Inflammatory macrophage treated with lipopolysaccharide for 4 hours (primary cell): ENCODE results near the gene NFIB.

Experiments used
- DNase-seq: peaks from one replicate; pipeline ENCODE4 v3.0.0-alpha.2; 2020

The NFIB gene

DNA sequence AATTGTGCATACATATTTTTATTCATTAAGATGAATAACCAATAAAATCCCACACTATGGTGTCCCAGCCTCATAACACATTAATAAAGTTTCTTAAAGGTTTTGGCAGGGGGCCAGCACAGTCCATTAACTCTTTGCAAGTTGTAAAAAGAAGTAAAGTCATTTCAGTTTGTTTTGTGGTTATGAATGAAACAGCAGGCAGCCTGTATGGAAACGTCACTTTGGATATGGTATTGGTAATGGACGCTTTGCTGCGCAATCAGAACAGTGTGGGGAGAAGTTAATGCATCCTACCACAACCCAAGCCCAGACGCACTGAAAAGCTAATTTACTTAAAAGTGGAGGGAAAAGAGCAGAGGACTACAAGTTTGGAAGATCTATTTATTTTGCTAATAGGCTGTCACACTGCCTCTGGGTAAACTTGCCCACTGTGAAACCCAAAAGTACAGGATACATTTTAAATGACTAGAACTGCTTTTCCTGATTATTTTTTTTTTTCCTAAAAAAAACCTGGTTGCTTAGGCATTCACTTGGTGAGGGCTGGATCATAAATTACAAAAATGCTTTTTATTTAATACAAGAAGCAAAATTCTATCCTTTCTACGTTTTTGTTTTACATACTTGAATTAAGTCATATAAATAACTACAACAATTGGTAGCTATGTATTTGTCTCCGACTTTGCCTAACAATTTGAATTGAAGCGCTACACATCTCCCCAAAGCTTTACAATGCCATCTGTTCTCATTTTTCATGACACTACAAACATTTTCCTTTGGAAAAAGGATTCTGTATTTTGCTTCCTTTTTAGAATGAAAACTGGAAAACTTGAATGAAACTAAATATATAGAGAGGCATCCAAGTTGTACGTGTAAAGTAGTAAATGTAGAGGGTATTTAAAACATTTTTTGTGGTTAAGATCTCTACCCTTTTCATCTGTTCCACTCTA, 104.3 kb downstream of the NFIB start:
- no peak for DNase-seq

DNA sequence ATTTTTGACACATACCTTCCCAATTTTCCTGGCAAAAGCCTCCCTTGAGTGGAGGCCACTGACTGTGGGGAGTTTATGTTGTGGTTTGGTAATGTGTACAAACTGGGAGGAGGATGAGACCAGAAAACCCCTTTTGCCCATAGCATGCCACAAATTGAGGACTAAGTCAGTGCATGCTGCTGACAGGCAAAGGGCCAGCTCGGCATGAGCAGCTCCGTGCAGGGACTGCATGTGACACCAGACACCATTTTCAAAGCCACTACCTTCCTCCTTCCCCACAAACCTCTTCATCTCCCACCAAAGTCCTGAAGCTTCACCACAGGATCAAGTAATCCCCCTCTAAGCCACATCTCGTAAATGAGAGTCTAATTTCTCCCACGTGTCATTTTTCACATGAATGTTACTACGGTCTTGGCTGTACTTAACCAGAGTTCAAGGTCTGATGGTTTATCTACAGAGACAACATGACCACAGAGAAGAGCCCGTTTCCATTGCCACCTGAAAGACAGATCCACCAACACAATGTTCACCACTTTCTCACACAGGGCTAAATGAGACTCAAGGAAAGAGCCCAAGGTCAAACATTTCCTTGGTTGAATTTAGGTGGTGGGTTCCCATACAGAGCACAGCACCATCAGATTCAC, 106.5 kb downstream of the NFIB start:
- DNase-seq = no peak

DNA sequence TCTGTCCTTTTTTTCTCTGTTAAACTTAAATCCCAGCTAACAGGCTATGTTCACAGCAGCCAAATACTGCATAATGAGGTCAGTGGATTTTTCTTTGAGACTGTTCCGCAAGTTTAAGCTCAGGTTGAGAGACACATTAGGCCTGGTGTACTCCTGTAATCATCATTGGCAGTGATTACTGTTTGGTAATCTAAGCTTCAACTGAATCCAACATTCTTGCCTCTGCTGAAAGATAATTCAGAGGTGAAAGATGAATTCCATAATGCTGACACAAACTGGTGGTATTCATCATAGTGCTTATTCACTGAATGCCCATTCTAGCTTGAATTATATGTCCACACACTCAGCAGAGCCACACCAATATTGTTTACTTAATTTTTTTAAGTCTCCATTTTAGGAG, 108.5 kb downstream of the NFIB start:
- DNase-seq = no peak

DNA sequence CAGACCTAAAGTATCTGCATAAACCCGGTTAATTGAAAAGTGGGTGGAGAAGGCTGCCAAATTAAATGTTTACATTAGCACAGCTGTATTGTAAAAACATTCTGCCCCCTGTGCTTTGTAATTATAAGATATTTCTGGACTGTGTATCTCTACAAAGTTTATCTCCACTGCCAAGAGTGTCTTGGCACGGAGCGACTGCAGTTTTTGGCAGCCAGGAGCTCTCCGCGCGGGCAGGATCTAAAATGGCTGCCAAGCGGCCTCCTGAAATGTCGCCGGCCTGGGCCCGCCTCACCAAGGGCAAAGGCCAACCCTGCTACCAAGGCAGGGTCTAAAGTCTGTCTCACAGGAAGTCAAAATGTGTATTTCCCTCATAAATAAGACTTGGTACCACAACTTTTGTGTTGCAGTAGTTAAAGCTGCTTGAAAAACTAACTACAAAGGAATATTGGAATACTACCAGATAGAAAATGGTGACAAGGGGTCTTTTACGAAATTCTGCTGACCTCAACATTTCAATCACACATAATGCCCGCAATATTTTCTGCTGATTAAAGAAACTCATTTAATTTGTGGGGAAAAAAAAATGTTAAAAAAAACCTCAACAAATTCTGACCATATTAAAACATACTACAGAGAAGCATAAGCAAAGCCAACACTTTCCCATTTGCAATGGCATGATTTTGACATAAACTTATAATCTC, 110.4 kb downstream of the NFIB start:
- DNase-seq = no peak

DNA sequence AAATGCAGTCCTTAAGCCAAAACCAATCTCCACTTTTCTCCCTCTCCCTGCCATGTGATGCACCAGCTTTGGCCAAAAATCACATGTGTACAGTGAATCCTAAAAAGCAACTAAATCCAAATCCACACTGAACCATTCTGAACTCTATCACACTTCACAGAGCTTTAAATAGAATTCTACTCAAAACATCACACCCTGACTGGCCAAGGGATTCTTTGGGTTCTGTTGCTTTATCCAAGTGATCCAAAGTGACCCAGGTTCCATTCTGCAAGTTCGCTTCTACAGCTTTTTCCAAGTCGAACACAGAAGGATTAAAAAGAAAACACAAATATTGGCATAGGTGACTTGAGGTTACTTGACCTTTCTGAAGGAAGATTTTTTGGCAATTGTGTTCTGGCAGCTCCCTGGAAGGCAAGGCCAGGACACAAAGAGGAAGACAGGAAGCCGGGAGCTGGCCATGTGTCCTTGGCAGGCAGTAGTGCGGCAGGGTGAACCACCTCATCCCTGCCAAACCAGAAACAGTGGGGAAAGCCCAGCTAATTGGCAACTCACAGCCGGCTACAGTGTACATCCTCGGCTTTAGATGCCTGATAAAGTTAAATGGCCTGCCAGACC, 115.0 kb downstream of the NFIB start:
- DNase-seq = no peak

DNA sequence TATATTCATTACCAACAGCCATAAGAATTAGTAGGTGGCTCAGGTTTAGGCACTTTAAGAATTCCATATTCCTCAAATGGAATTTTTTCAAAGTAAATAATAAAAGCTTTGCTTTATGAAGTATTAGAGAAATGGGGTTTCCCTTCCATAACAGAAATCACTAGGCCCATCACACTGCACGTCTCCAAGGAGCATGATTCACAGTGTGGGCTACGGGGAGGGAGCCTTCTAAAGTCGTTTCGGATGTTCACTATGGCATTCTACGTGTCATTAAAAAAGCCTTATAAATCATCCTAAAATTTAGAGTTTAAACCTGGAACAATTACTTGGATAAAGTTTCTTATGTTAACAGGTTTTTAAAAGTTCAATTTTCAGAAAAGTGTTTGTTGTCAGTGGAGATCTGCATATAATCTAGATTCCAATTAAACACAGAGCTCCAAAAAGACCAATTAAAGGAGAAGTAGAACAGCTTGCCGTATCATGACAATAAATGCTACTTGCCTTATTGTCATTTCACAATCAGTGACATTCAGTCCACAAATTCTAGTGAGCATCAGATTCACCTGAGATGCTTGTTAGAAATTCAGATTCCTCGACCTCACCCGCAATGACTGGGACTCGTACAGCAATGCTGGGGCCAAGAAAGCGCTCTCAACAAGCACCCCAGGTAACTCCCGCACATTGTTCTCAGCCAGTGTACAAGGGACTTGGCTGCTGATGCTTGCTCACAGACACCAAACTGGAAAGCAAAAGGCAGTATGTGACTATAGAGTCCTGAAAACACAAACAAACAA, 115.7 kb downstream of the NFIB start:
- DNase-seq = no peak

DNA sequence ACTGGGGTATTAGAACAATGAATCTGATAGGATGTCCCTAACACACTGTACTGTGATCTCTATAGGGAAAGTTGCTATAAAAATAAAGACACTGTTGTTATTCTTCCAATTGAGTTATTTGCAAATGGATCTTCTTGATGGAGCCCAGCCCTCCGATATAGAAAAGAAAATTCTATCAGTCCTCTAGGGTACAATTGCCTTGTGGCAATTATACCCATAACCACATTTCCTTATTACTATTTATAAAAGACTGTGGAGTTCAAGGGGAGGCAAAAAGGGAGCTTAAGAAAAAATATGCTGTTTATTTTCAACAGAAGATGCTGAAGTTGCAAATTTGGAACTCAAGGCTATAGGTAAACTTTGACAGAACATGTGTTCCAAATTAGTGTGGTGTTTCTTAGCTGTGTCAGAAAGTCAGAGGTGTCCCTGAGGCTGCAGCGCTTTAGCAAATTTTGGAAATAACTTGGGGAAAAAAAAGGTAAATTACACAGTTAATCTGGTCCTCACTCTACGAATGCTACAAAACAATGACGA, 116.5 kb downstream of the NFIB start:
- DNase-seq = no peak

DNA sequence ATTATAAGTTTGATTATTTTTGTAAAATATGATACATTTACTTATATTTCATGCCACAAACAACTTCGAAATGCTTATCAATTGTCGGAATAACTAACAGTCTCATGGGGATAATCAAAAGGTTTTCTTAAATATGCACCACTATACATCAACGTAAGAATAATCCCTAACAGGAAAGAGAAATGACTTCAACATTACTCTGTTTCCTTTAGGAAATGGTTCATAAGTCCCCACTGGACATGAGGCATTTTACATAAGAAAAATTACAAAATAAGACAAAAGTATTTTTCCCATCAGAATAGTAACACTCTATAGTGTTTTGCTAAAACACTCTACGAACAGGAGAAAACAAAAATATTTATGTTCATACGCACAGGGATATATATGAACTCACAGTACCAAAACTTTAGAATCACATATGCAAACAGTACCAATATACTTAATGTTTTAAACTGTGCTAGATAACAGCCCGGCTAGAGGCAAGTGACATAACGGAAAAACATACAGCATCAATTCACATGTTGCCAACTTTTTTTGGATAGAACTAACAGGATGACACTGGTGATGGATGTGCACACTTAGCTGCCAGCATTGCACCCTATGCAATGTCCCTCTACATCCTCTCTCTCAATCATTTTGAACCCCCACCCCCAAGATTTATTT, 120.5 kb downstream of the NFIB start:
- DNase-seq = no peak

DNA sequence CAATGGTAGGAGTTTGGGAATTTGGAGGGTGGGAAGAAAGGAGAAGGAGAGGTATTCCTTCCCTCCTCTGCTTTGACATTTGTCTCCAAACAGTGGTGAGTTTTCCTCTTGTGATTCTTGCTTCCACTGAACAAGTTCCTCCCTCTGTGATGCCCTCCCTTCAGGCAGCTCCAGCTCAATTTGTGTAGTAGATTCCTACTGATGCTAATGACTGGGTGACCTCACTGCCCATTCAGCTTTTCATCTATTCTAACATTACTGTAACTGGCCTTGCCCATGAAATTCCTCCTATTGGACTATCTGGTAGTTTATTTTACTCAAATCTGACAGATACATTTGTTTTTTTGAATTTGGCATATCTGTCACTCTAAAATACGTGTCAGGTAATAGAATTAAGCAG, 121.4 kb downstream of the NFIB start:
- DNase-seq = no peak

DNA sequence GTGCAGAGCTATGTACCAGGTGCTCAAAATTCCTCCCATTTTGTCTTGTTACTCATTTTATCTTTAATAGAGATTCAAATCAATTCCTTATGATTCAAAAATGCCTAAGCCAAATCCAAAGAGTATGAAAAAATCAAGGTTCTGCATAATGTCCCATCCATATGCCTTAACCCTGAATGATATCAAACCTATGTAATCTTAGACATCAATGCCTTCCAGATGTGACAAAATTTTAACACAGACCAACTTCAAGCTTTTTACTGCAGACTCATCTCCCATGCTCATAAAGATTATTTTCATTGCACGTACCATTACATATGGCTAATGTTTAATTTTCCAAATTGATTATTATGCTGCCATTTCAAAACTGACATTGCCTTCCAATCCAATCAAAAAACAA, 122.4 kb downstream of the NFIB start:
- no peak for DNase-seq

DNA sequence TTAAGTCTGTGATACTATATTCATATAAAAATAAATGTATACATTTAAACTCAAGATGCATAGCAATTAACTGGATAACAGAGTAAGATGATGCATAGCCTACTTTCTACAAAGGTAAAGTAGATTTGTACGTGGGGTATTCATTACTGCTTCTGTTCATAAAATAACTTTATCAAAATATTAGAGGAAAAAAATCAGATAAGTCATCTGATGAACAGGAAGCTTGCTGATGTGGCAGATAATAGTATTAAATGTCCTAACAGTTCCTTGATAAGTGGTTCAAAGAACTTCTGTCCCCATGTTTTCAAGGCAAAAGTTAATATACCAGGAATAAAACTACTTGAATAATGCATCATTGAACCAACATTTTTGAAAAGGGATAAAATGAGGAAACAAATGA, 123.7 kb downstream of the NFIB start:
- no peak for DNase-seq

DNA sequence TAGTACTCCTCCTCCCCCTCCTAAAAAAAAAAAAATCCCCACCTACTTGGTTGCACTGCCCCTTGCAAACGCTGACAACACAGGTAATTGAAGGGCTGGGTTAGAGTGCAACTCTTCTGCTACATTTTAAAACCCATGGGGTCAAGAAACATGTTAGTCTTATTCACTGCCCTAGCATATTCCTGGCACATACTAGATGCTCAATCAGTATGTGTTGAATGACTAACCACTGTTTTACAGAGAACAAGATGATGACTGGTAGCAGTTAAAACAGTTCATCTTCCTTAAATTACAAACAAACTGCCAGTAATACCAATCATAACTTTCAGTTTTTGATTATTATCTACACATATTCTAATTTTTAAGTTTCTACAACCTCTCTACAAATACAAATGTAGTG, 124.4 kb downstream of the NFIB start:
- DNase-seq = no peak

DNA sequence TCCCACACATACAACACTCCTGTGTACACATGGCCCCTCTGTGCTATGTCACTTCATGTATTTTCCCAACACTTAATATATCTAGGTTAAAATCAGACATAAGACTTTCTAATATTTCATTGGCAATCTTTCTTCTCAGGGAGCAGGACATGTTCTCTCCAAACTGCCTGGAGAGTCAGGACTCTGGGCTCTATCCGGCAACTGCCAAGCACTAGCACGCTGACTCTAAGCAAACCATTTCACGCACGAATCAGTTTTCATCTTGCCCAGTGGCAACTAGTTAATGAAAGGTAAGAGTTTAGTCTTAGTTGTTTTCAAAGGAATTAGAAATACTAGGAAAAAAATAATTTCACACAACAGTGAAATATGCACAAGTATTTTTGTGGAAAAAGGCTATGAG, 124.8 kb downstream of the NFIB start:
- no peak for DNase-seq

DNA sequence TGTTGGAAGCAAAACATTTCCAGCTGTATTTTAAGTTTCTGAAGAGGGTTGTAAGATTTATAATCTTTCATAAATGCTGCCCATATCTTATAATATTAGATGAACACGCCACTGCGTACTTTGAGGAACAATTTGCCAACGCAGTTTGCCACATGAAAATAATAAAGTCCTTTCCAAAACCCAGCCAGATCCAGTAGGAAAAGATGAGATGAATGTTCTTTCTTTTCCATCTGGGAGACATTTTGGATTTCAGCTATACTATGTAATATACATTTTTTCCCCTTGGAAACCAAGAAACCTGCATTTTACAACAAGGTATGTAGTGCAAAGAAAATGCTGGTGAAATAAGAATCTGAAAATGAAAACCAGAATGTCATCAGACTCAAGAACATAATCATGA, 125.4 kb downstream of the NFIB start:
- DNase-seq = no peak

DNA sequence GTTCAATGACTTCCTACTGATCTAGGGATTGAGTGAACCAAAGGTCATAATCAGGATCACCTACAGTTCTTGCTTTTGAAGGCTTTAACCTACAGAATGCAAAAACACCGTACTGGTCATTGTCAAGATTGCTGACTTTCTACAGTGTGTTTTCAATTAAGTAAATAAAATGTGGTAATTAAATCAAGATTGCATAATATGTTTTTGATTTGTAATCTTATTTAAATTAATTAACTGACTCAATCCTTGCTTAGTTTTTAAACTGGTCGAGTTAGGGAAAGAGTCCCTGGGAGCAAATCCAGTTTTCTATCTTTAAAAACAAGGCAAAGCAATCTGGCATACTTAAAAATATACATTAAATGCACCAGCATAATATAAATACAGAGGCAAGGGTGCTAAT, 125.9 kb downstream of the NFIB start:
- no peak for DNase-seq

DNA sequence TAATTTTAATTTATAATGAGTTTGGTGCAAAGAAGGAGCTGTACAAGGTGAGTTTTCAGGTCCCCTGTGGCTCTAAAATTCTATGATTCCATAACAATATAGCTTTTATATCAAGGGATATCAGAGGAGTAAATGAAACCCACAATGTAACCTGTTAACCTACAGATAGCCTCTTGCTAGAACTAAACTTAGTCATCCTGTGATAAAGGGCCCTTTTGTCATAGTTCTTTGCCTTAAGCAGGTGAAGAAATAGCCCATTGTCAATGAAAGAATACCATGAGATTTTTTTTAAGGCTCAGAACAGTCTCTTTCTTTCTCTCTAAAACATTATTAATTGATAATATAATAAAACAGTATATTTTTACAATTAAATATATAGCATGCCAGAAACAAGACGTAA, 127.8 kb downstream of the NFIB start:
- DNase-seq = no peak

DNA sequence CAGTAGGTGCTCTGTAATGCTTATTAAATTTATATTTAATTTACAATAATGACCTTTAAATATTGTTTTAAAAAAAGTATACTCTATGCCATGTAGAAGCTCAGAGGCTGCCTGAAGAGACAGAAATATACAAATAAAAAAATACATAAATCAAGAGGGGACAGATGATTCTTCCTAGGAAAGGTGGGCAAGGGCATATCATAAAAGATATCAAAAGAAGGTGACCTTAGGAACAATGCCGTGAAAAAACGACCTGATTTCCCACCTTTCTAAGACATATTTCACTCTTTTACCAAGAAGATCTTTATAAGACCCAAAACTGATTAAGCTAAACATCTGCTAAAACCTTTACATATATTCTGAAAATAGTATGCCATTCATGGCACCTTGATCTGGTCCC, 128.9 kb downstream of the NFIB start:
- DNase-seq = no peak

DNA sequence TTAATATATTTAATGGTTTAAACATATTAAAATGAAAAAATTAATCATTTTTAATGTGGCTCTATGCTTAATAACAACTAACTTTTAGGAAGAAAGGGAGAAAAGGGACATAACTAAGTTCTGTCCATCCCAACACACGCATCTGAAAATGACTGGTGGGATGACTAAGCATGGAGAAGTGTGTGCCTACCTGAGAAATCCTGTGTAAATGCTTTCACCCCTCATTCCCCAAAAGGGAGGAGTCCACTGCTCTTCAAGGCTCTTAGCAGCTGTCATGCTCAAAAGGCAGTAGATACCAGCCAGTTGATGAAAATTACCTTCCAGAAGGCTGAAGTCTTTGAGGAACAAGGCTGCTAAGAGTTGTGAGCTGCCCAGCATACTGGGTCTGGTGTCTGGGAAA, 130.9 kb downstream of the NFIB start:
- no peak for DNase-seq

DNA sequence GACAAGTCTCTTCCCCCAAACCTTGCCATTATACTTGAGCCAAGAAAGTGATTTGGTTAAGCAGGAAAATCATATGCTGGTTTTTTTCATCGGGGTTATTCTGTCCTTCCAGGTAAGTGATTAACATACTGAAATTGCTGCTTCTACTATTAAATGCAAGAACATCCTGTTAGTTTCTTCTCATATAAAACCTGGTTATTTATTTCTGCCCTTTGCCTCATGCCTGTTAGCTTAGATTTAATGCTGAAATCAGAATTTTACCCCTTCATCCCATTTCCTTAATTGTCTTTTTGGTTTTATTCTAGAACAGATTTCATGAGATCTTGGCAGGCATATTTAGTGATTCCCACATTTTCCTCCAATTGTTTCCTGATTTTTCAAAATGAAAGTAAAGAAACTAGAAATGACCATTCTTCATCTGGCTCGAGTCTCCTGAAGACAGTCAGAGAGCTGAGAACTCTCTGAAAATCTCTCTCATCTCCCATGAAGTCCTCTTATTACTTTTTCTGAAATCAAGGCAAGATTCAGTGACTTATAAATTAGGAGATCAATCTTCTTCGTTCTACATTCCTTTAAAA, 132.9 kb downstream of the NFIB start:
- no peak for DNase-seq

DNA sequence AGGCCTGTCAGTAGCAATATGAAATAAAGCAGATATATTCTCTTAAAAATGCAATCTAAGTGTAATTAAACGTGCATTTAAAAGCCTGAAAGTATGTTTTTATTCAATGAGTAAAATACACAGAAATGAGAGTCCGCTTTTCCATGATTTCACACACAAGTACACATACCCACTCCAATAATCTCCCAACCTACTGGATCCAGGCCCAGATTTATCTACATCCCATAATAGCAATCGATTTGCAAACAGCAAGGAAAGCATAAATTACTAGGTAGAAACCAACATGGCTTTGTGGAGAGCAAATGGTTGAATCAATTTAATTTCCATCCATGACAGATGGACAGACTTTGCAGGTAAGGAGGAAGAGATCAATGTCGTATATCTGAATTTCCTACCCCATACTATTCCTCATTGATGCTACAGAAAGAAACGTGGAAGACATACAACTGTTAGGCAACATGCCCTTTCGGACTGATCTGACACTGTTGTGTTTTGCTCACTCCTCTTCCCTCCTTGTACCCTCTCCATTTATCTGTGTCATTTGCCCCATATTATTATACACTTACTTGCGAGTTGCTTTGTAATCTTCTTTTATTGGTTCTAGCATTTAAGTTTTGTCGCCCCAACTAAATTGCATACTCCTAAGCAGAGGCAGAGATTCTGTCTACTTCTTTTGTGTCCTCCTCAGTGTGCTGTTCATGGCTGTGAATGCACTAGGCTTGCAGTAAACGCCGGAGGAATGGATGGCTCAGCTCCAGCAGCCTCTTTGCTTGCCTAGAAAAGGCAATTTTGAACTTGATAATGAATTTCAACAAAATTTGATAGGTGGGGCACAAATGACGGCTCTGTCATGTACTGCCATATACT, 133.6 kb downstream of the NFIB start:
- no peak for DNase-seq
